Smooth muscle cell (in vitro differentiated cells): Measurements from ENCODE around the gene ABCC3. TPM values are rescaled to one million over a fixed set of nuclear protein-coding genes. Genes with fewer than 3 reads are reported as not detected.

ENCODE experiments used
- DNase-seq: peaks from one replicate; lab custom pipeline; 2025; ENCODE audit not compliant: unreplicated experiment; lab: John Stamatoyannopoulos, UW
- H2AFZ ChIP-seq: fragments of 200-600 bp; sonication (generic); 2 replicates; pipeline ENCODE4 v1.6.0; 2016; ENCODE audit warnings: antibody characterized with exemption, low read depth, mild to moderate bottlenecking
- H3F3A ChIP-seq: fragments of 200-600 bp; sonication (generic); 2 replicates; pipeline ENCODE4 v1.6.0; 2017; ENCODE audit warnings: antibody characterized with exemption, low read depth
- H3K27ac ChIP-seq: fragments of 200-600 bp; sonication (generic); 2 replicates; pipeline ENCODE4 v1.5.1; 2016; ENCODE audit warnings: low read depth, mild to moderate bottlenecking
- H3K27me3 ChIP-seq: fragments of 200-600 bp; sonication (generic); 2 replicates; pipeline ENCODE4 v1.6.1; 2016; ENCODE audit warnings: low read depth, mild to moderate bottlenecking
- H3K36me3 ChIP-seq: fragments of 200-600 bp; sonication (generic); 2 replicates; pipeline ENCODE4 v1.5.1; 2016; ENCODE audit warnings: low read depth
- H3K4me1 ChIP-seq: fragments of 200-600 bp; sonication (generic); 2 replicates; pipeline ENCODE4 v1.5.1; 2016; ENCODE audit warnings: low read depth
- H3K4me2 ChIP-seq: fragments of 200-600 bp; sonication (generic); 2 replicates; pipeline ENCODE4 v1.6.0; 2016; ENCODE audit warnings: mild to moderate bottlenecking
- H3K4me3 ChIP-seq: fragments of 200-600 bp; sonication (generic); 2 replicates; pipeline ENCODE4 v1.5.1; 2016; ENCODE audit warnings: mild to moderate bottlenecking
- H3K79me2 ChIP-seq: fragments of 200-600 bp; sonication (generic); 2 replicates; pipeline ENCODE4 v1.6.0; 2016; ENCODE audit warnings: low read depth, mild to moderate bottlenecking
- H3K9ac ChIP-seq: fragments of 200-600 bp; sonication (generic); 2 replicates; pipeline ENCODE4 v1.6.0; 2016; ENCODE audit warnings: low read depth
- H3K9me3 ChIP-seq: fragments of 200-600 bp; sonication (generic); replicated peaks from 2 replicates; pipeline ENCODE4 v1.5.1; 2016; ENCODE audit warnings: low read depth
- H4K20me1 ChIP-seq: fragments of 200-600 bp; sonication (generic); 2 replicates; pipeline ENCODE4 v1.6.0; 2016; ENCODE audit warnings: low read depth
- CTCF ChIP-seq: fragments of 200-600 bp; sonication (generic); IDR thresholded peaks from 2 replicates; pipeline ENCODE4 v1.5.1; 2017; ENCODE audit warnings: borderline replicate concordance, mild to moderate bottlenecking, antibody characterized with exemption; ENCODE audit not compliant: insufficient read depth, poor library complexity, severe bottlenecking
- WGBS: methylation state at CpG from one replicate; pipeline ENCODE4 v1.1.7; 2016; ENCODE audit warnings: low lambda C conversion rate; 5-methylcytosine and 5-hydroxymethylcytosine counted together
- polyA plus RNA-seq: library from polyadenylated mRNA; unstranded; fragments of >200 nt; fragmentation: Nextera tagmentation; extraction: Ambion mirVana; gene quantifications from 2 replicates; pipeline ENCODE4 v1.2.1, GENCODE V29; 2016
- total RNA-seq: library from RNA; depleted of rRNA; stranded (reverse); fragments of >200 nt; gene quantifications from 2 replicates; pipeline ENCODE4 v1.2.3, GENCODE V29; 2014

Gene ABCC3
- total and polyA plus RNA-seq, 2 experiments from 2014 or later = 1.3 TPM

GRCh38 chr17:50710650-50711049 lies 76.0 kb downstream of the ABCC3 start:
- H2AFZ ChIP-seq = no peak overlapping the region
- H3K36me3 ChIP-seq = no peaks in the 10 kb centered on the region
- 85% methylated on average over 4 of the region's 4 CpGs for WGBS
- no peak overlapping the region for H3K9ac ChIP-seq
- TF ChIP-seq CTCF = no peak
- H4K20me1 ChIP-seq = no peaks in the 10 kb centered on the region
- H3K4me2 ChIP-seq = no peak overlapping the region
- no peak overlapping the region for H3K27ac ChIP-seq
- H3K79me2 ChIP-seq = peaks cover 22% of the 10 kb centered on the region
- H3K4me3 ChIP-seq = no peak overlapping the region
- H3K4me1 ChIP-seq = peaks cover 14% of the 10 kb centered on the region
- H3K27me3 ChIP-seq = no peaks in the 10 kb centered on the region
- no peaks in the 10 kb centered on the region for H3F3A ChIP-seq
- DNase-seq = no peak
- H3K9me3 ChIP-seq = no peaks in the 10 kb centered on the region

DNA sequence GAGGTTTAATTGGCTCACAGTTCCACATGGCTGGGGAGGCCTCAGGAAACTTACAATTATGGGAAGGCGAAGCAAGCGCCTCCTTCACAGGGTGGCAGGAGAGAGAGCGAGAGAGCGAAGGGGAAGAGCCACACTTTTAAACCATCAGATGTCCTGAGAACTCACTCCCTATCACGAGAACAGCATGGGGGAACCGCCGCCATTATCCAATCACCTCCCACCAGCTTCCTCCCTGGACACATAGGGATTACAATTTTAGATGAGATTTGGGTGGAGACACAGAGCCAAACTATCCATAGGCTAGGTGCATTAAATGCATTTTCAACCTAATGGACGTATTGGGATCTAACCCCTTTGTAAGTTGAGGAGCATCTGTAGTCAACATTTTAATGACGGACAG lies 78.0 kb downstream of the ABCC3 start:
- H3K4me1 ChIP-seq = peaks cover 10% of the 10 kb centered on the region
- no peaks in the 10 kb centered on the region for H3K36me3 ChIP-seq
- H4K20me1 ChIP-seq = no peaks in the 10 kb centered on the region
- H3K9me3 ChIP-seq = no peaks in the 10 kb centered on the region
- WGBS = 84% methylated on average over 9 of the region's 9 CpGs
- H3K4me3 ChIP-seq = no peak overlapping the region
- no peak overlapping the region for H2AFZ ChIP-seq
- H3F3A ChIP-seq = no peaks in the 10 kb centered on the region
- H3K9ac ChIP-seq = no peak overlapping the region
- no peaks in the 10 kb centered on the region for H3K27me3 ChIP-seq
- TF ChIP-seq CTCF = no peak
- H3K4me2 ChIP-seq = no peak overlapping the region
- DNase-seq = no peak
- H3K79me2 ChIP-seq = peaks cover 5% of the 10 kb centered on the region
- no peak overlapping the region for H3K27ac ChIP-seq

GRCh38 chr17:50715471-50715870 lies 80.8 kb downstream of the ABCC3 start:
- 60% methylated on average over 3 of the region's 3 CpGs for WGBS

More at GRCh38 chr17:50715471-50715870, 80.8 kb downstream of the ABCC3 start:
- H3K4me1 ChIP-seq = no peaks in the 10 kb centered on the region
- no peak overlapping the region for H3K4me3 ChIP-seq
- TF ChIP-seq CTCF = no peak
- H3K27ac ChIP-seq = no peak overlapping the region
- no peaks in the 10 kb centered on the region for H3F3A ChIP-seq
- H3K9ac ChIP-seq = no peak overlapping the region
- no peaks in the 10 kb centered on the region for H3K9me3 ChIP-seq
- no peak overlapping the region for H3K4me2 ChIP-seq
- no peaks in the 10 kb centered on the region for H3K36me3 ChIP-seq
- peaks cover 8% of the 10 kb centered on the region for H3K79me2 ChIP-seq
- peaks cover 8% of the 10 kb centered on the region for H4K20me1 ChIP-seq
- no peaks in the 10 kb centered on the region for H3K27me3 ChIP-seq
- no peak for DNase-seq
- no peak overlapping the region for H2AFZ ChIP-seq
